ENCODE measurements around the gene SLC6A20. TPM values are rescaled to one million over a fixed set of nuclear protein-coding genes. Genes with fewer than 3 reads are reported as not detected.

The SLC6A20 gene
- total RNA-seq, 1 donor from 2014 or later: not detected

GRCh38 chr3:45790596-45790995 lies 5.7 kb downstream of the SLC6A20 start:
- DNase-seq (ENCODE audit: low spot score in 2 of 2, unreplicated experiment in 2 of 2): no peak
- Mint-ChIP-seq H3K36me3 (no peaks in the 10 kb centered on the region), H3K27me3 (ENCODE audit: low read depth) (peaks cover 68% of the 10 kb centered on the region), H3K9me3 (peaks cover 12% of the 10 kb centered on the region), H3K27ac (no peak overlapping the region), H3K4me1 (peaks cover 3% of the 10 kb centered on the region), H3K4me3 (no peak overlapping the region)
- TF ChIP-seq, protein P1, sequence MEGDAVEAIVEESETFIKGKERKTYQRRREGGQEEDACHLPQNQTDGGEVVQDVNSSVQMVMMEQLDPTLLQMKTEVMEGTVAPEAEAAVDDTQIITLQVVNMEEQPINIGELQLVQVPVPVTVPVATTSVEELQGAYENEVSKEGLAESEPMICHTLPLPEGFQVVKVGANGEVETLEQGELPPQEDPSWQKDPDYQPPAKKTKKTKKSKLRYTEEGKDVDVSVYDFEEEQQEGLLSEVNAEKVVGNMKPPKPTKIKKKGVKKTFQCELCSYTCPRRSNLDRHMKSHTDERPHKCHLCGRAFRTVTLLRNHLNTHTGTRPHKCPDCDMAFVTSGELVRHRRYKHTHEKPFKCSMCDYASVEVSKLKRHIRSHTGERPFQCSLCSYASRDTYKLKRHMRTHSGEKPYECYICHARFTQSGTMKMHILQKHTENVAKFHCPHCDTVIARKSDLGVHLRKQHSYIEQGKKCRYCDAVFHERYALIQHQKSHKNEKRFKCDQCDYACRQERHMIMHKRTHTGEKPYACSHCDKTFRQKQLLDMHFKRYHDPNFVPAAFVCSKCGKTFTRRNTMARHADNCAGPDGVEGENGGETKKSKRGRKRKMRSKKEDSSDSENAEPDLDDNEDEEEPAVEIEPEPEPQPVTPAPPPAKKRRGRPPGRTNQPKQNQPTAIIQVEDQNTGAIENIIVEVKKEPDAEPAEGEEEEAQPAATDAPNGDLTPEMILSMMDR (IDR thresholded peaks at IDR 0.05; ENCODE audit: unreplicated experiment): no peak

DNA sequence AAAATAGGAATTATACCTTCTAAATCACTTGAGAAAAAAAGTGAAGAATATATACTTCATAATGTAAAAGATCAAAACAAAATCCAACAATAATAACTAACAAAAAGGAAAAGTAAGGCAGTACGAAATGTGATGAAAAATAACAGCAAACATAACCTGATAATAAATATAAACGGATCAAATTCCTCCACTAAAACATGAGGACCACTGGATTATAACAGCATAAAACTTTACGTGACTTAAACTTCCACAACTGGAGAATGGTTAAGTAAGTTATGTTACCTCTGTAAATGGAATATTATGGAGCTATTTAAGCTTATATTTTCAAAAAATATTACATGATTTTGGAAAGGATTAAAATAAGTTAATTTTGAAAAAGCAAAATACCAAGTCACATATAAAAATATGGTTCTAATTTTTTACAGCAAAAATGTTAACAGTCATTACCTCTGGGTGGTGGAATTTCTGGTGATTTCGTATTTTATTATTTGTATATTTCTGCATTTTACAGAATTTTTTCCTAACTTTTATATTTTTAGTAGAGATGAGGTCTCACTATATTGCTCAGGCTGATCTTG lies 7.0 kb downstream of the SLC6A20 start:
- Mint-ChIP-seq H3K27ac (no peak overlapping the region), H3K9me3 (peaks cover 18% of the 10 kb centered on the region), H3K4me1 (no peaks in the 10 kb centered on the region), H3K36me3 (no peaks in the 10 kb centered on the region), H3K27me3 (ENCODE audit: low read depth) (peaks cover 56% of the 10 kb centered on the region), H3K4me3 (no peak overlapping the region)
- TF ChIP-seq, protein P1 (IDR thresholded peaks at IDR 0.05; ENCODE audit: unreplicated experiment): no peak
- DNase-seq (ENCODE audit: low spot score in 2 of 2, unreplicated experiment in 2 of 2): no peak

DNA sequence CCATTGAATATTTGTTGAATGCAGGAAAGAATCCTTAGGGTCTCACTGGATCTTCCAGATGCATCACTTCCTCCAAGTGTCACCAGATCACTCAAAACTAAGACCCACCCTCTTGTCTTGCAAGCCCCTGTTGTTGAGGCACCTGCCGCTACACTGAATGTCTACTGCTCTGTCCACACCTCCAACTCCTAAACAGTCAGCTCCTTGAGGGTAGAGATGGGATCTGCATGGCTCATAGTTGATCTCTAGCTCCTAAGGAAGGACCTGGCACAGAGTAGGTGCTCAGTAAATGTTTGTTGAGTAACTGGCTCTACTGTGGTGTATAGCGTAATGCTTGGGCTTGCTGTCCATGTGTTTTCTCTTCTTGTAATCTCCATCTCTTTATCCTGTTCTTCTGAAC lies 8.8 kb downstream of the SLC6A20 start:
- peaks cover 42% of the 10 kb centered on the region for H3K27me3 Mint-ChIP-seq (ENCODE audit: low read depth)
- H3K36me3 Mint-ChIP-seq: no peaks in the 10 kb centered on the region
- peak in 1 of 2 experiments; percentile 14 for DNase-seq (ENCODE audit: low spot score in 2 of 2, unreplicated experiment in 2 of 2)
- H3K27ac Mint-ChIP-seq: no peak overlapping the region
- TF ChIP-seq, protein P1 (IDR thresholded peaks at IDR 0.05; ENCODE audit: unreplicated experiment): no peak
- H3K4me1 Mint-ChIP-seq: no peaks in the 10 kb centered on the region
- peaks cover 20% of the 10 kb centered on the region for H3K9me3 Mint-ChIP-seq
- no peak overlapping the region for H3K4me3 Mint-ChIP-seq

- Mint-ChIP-seq H3K9me3 (peaks cover 20% of the 10 kb centered on the region), H3K4me3 (no peak overlapping the region), H3K4me1 (no peaks in the 10 kb centered on the region), H3K27ac (no peak overlapping the region), H3K36me3 (no peaks in the 10 kb centered on the region), H3K27me3 (ENCODE audit: low read depth) (peaks cover 38% of the 10 kb centered on the region)
- TF ChIP-seq, protein P1 (IDR thresholded peaks at IDR 0.05; ENCODE audit: unreplicated experiment): no peak
- DNase-seq (ENCODE audit: low spot score in 2 of 2, unreplicated experiment in 2 of 2): peak in 1 of 2 experiments; percentile 20
Measured at GRCh38 chr3:45786801-45787495, 9.4 kb downstream of the SLC6A20 start.

- H3K4me3 Mint-ChIP-seq: no peak overlapping the region
- no peaks in the 10 kb centered on the region for H3K4me1 Mint-ChIP-seq
- H3K27ac Mint-ChIP-seq: no peak overlapping the region
- peaks cover 20% of the 10 kb centered on the region for H3K9me3 Mint-ChIP-seq
- H3K27me3 Mint-ChIP-seq (ENCODE audit: low read depth): peaks cover 32% of the 10 kb centered on the region
- TF ChIP-seq, protein P1 (IDR thresholded peaks at IDR 0.05; ENCODE audit: unreplicated experiment): no peak
- H3K36me3 Mint-ChIP-seq: no peaks in the 10 kb centered on the region
- peak in 1 of 2 experiments; percentile 7 for DNase-seq (ENCODE audit: low spot score in 2 of 2, unreplicated experiment in 2 of 2)
Measured at GRCh38 chr3:45785605-45786150, 10.7 kb downstream of the SLC6A20 start.
